Measurements from ENCODE around the gene MRI1.

The MRI1 gene

GRCh38 chr19:13741893-13742292 is 22.4 kb upstream of the MRI1 start:
- H4K20me1 ChIP-seq (ENCODE audit: low read depth, low read length): no peaks in the 10 kb centered on the region
- H3F3A ChIP-seq (ENCODE audit: insufficient read depth): peaks cover 5% of the 10 kb centered on the region; the same call in 1 of the 2 replicates
- no peak overlapping the region for H3K9ac ChIP-seq (ENCODE audit: low read length)
- no peaks in the 10 kb centered on the region for H3K9me3 ChIP-seq (ENCODE audit: insufficient read depth, low read length)
- H3K79me2 ChIP-seq (ENCODE audit: insufficient read depth, low read length): no peaks in the 10 kb centered on the region
- H3K27me3 ChIP-seq (ENCODE audit: low read length): no peaks in the 10 kb centered on the region
- no peak overlapping the region for H3K4me2 ChIP-seq (ENCODE audit: low read depth, low read length, poor library complexity, severe bottlenecking)
- H2AFZ ChIP-seq (ENCODE audit: low read depth, low read length, severe bottlenecking): no peak overlapping the region
- no peak overlapping the region for H3K4me3 ChIP-seq (ENCODE audit: insufficient read depth, low read length, poor library complexity, severe bottlenecking)
- no peaks in the 10 kb centered on the region for H3K36me3 ChIP-seq (ENCODE audit: low read length)
- no peak overlapping the region for H3K27ac ChIP-seq (ENCODE audit: low read depth, low read length)
- no peak for TF ChIP-seq CTCF (IDR thresholded peaks at IDR 0.05; ENCODE audit: insufficient read depth, low read length, poor library complexity, severe bottlenecking)
- TF ChIP-seq EZH2phosphoT487 (conservative IDR thresholded peaks at IDR 0.05; ENCODE audit: low read length): no peak
- no peaks in the 10 kb centered on the region for H3K9me2 ChIP-seq (replicated peaks; ENCODE audit: insufficient read depth, low read length)

DNA sequence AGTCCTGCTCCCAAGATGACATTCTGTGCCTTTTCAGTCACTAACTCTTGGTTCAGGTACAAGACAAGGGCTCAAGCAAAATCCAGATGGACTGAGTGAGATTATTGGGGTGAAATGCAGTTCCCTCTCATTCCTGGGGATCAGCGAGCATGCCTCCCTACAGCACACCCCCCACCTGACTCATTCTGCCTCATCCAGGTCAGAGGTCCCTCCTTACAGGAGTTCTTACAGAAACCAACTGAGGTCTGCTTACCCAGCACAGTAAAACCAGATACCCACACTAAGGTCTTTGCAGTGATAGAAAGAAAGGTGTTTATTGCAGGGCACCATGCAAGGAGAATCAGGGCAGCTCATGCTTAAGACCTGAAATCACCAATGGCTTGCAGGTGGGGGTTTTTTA is 21.6 kb upstream of the MRI1 start:
- Histone ChIP-seq H3F3A (ENCODE audit: insufficient read depth) (peaks cover 9% of the 10 kb centered on the region), H2AFZ (ENCODE audit: low read depth, low read length, severe bottlenecking) (no peak overlapping the region), H3K36me3 (ENCODE audit: low read length) (no peaks in the 10 kb centered on the region), H3K27ac (ENCODE audit: low read depth, low read length) (no peak overlapping the region), H3K4me3 (ENCODE audit: insufficient read depth, low read length, poor library complexity, severe bottlenecking) (no peak overlapping the region), H3K4me2 (ENCODE audit: low read depth, low read length, poor library complexity, severe bottlenecking) (no peak overlapping the region), H3K9ac (ENCODE audit: low read length) (no peak overlapping the region), H3K9me2 (replicated peaks; ENCODE audit: insufficient read depth, low read length) (no peaks in the 10 kb centered on the region), H3K9me3 (ENCODE audit: insufficient read depth, low read length) (no peaks in the 10 kb centered on the region), H4K20me1 (ENCODE audit: low read depth, low read length) (no peaks in the 10 kb centered on the region), H3K79me2 (ENCODE audit: insufficient read depth, low read length) (no peaks in the 10 kb centered on the region), H3K27me3 (ENCODE audit: low read length) (no peaks in the 10 kb centered on the region)
- no peak for TF ChIP-seq CTCF (IDR thresholded peaks at IDR 0.05; ENCODE audit: insufficient read depth, low read length, poor library complexity, severe bottlenecking)

GRCh38 chr19:13744174-13744573 is 20.1 kb upstream of the MRI1 start:
- no peak overlapping the region for H3K9ac ChIP-seq (ENCODE audit: low read length)
- H3K9me2 ChIP-seq (replicated peaks; ENCODE audit: insufficient read depth, low read length): no peaks in the 10 kb centered on the region
- H3K4me3 ChIP-seq (ENCODE audit: insufficient read depth, low read length, poor library complexity, severe bottlenecking): no peak overlapping the region
- no peaks in the 10 kb centered on the region for H3K36me3 ChIP-seq (ENCODE audit: low read length)
- H3K79me2 ChIP-seq (ENCODE audit: insufficient read depth, low read length): peaks cover 13% of the 10 kb centered on the region; the same call in 1 of the 2 replicates
- H3K27me3 ChIP-seq (ENCODE audit: low read length): no peaks in the 10 kb centered on the region
- no peak overlapping the region for H2AFZ ChIP-seq (ENCODE audit: low read depth, low read length, severe bottlenecking)
- no peaks in the 10 kb centered on the region for H4K20me1 ChIP-seq (ENCODE audit: low read depth, low read length)
- no peak overlapping the region for H3K4me2 ChIP-seq (ENCODE audit: low read depth, low read length, poor library complexity, severe bottlenecking)
- H3K9me3 ChIP-seq (ENCODE audit: insufficient read depth, low read length): no peaks in the 10 kb centered on the region
- H3F3A ChIP-seq (ENCODE audit: insufficient read depth): peaks cover 9% of the 10 kb centered on the region
- no peak overlapping the region for H3K27ac ChIP-seq (ENCODE audit: low read depth, low read length)
- TF ChIP-seq CTCF (IDR thresholded peaks at IDR 0.05; ENCODE audit: insufficient read depth, low read length, poor library complexity, severe bottlenecking) (no peak), EZH2phosphoT487 (conservative IDR thresholded peaks at IDR 0.05; ENCODE audit: low read length) (no peak)

GRCh38 chr19:13747098-13747453 is 17.2 kb upstream of the MRI1 start:
- Histone ChIP-seq H3K27ac (ENCODE audit: low read depth, low read length) (no peak overlapping the region), H3K79me2 (ENCODE audit: insufficient read depth, low read length) (peaks cover 19% of the 10 kb centered on the region; the same call in 1 of the 2 replicates), H3F3A (ENCODE audit: insufficient read depth) (peaks cover 9% of the 10 kb centered on the region), H3K4me3 (ENCODE audit: insufficient read depth, low read length, poor library complexity, severe bottlenecking) (peak overlapping the region; percentile 53), H3K9me3 (ENCODE audit: insufficient read depth, low read length) (no peaks in the 10 kb centered on the region), H4K20me1 (ENCODE audit: low read depth, low read length) (no peaks in the 10 kb centered on the region), H3K9ac (ENCODE audit: low read length) (no peak overlapping the region), H3K9me2 (replicated peaks; ENCODE audit: insufficient read depth, low read length) (no peaks in the 10 kb centered on the region), H3K36me3 (ENCODE audit: low read length) (no peaks in the 10 kb centered on the region), H3K27me3 (ENCODE audit: low read length) (no peaks in the 10 kb centered on the region), H2AFZ (ENCODE audit: low read depth, low read length, severe bottlenecking) (peak overlapping the region; percentile 63), H3K4me2 (ENCODE audit: low read depth, low read length, poor library complexity, severe bottlenecking) (peak overlapping the region; percentile 53)
- TF ChIP-seq EZH2phosphoT487 (conservative IDR thresholded peaks at IDR 0.05; ENCODE audit: low read length) (no peak), CTCF (IDR thresholded peaks at IDR 0.05; ENCODE audit: insufficient read depth, low read length, poor library complexity, severe bottlenecking) (no peak)
